Measurements from ENCODE around the gene PAK6. TPM values are rescaled to one million over a fixed set of nuclear protein-coding genes. Genes with fewer than 3 reads are reported as not detected.
A peak's percentile ranks its signal among the peaks of the same experiment; 100 is the strongest.

Gene PAK6
- total RNA-seq, 1 donor from 2014 or later = 0.31 TPM

- H3K4me3 Mint-ChIP-seq (ENCODE audit: unreplicated experiment) = no peak overlapping the region
- H3K9me3 Mint-ChIP-seq (ENCODE audit: unreplicated experiment) = no peaks in the 10 kb centered on the region
- H3K27ac Mint-ChIP-seq (ENCODE audit: unreplicated experiment) = no peak overlapping the region
- peaks cover 32% of the 10 kb centered on the region for H3K27me3 Mint-ChIP-seq (ENCODE audit: unreplicated experiment)
- TF ChIP-seq, protein P1, sequence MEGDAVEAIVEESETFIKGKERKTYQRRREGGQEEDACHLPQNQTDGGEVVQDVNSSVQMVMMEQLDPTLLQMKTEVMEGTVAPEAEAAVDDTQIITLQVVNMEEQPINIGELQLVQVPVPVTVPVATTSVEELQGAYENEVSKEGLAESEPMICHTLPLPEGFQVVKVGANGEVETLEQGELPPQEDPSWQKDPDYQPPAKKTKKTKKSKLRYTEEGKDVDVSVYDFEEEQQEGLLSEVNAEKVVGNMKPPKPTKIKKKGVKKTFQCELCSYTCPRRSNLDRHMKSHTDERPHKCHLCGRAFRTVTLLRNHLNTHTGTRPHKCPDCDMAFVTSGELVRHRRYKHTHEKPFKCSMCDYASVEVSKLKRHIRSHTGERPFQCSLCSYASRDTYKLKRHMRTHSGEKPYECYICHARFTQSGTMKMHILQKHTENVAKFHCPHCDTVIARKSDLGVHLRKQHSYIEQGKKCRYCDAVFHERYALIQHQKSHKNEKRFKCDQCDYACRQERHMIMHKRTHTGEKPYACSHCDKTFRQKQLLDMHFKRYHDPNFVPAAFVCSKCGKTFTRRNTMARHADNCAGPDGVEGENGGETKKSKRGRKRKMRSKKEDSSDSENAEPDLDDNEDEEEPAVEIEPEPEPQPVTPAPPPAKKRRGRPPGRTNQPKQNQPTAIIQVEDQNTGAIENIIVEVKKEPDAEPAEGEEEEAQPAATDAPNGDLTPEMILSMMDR (IDR thresholded peaks at IDR 0.05; ENCODE audit: unreplicated experiment) = no peak
- peaks cover 5% of the 10 kb centered on the region for H3K36me3 Mint-ChIP-seq (ENCODE audit: low read depth, unreplicated experiment)
- H3K4me1 Mint-ChIP-seq (ENCODE audit: unreplicated experiment) = peaks cover 38% of the 10 kb centered on the region
- no peak for DNase-seq (ENCODE audit: low spot score)
Observed at GRCh38 chr15:40281057-40281800, 42.4 kb downstream of the PAK6 start.

DNA sequence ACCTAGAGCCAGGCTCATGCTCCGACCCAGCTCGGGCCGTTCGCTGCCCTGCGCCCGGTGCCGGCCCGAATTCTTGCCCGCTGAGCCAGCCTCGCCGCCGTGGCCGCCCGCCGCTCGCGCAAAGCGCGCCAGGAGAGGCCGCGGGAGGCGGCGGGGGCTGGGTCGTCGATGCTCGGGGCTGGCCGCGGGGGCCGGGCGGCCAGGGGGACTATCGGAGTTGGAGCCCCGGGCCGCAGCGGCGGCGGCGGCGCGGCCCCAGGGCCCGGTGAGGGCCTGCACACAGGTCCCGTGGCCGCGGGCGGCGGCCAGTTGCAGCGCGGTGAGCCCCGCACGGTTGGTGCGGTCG, 42.9 kb downstream of the PAK6 start:
- DNase-seq (ENCODE audit: low spot score) = no peak
- Mint-ChIP-seq H3K9me3 (ENCODE audit: unreplicated experiment) (no peaks in the 10 kb centered on the region), H3K4me3 (ENCODE audit: unreplicated experiment) (no peak overlapping the region), H3K27me3 (ENCODE audit: unreplicated experiment) (peaks cover 33% of the 10 kb centered on the region), H3K36me3 (ENCODE audit: low read depth, unreplicated experiment) (peaks cover 5% of the 10 kb centered on the region), H3K27ac (ENCODE audit: unreplicated experiment) (no peak overlapping the region), H3K4me1 (ENCODE audit: unreplicated experiment) (peaks cover 33% of the 10 kb centered on the region)
- TF ChIP-seq, protein P1 (IDR thresholded peaks at IDR 0.05; ENCODE audit: unreplicated experiment) = no peak

DNA sequence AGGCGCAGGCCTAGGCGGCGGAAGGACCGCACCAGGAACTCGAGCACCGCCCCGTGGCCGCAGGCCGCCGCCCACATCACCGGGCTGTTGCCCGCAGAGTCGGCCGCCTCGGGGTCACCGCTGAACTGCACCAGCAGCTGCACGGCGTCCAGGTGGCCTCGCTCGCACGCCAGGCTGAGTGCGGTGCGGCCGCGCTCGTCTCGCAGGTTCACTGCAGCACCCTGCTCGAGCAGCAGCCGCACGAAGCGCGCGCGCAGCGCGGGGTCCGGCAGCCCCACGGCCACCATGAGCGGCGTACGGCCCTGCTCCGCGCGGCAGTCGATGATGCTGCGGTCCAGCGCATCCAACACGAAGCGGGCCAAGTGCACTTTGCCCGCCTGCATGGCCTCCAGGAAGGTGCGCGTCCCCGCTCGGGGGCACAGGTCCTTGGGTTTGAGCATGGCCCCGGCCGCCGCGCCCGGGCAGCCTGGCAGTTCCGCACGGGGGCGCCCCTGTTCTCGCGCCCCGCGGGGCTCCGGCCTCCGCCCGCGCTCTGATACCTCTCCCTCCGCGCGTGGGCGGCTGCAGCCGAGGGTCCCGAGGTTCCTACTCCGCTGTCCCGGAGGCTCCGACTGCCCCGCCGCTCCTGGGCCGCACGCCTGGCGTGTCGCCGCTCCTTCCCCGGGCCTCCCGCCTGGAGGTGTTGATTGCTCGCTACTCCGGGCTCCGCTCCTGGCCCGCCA, 43.4 kb downstream of the PAK6 start:
- Mint-ChIP-seq H3K9me3 (ENCODE audit: unreplicated experiment) (no peaks in the 10 kb centered on the region), H3K27me3 (ENCODE audit: unreplicated experiment) (peaks cover 33% of the 10 kb centered on the region), H3K4me3 (ENCODE audit: unreplicated experiment) (no peak overlapping the region), H3K4me1 (ENCODE audit: unreplicated experiment) (peaks cover 28% of the 10 kb centered on the region), H3K27ac (ENCODE audit: unreplicated experiment) (no peak overlapping the region), H3K36me3 (ENCODE audit: low read depth, unreplicated experiment) (peaks cover 6% of the 10 kb centered on the region)
- DNase-seq (ENCODE audit: low spot score) = peak; percentile 51
- TF ChIP-seq, protein P1 (IDR thresholded peaks at IDR 0.05; ENCODE audit: unreplicated experiment) = no peak

GRCh38 chr15:40282869-40283614, 44.2 kb downstream of the PAK6 start, which contains the start of gene ANKRD63:
Gene ANKRD63, minus strand, starts transcription at chr15:40283064. Its CDS starts 478 bp downstream, at chr15:40282586.
- Mint-ChIP-seq H3K9me3 (ENCODE audit: unreplicated experiment) (no peaks in the 10 kb centered on the region), H3K4me3 (ENCODE audit: unreplicated experiment) (no peak within 1 kb of the TSS), H3K27ac (ENCODE audit: unreplicated experiment) (no peak within 1 kb of the TSS), H3K4me1 (ENCODE audit: unreplicated experiment) (peaks cover 20% of the 10 kb centered on the region), H3K27me3 (ENCODE audit: unreplicated experiment) (peaks cover 33% of the 10 kb centered on the region), H3K36me3 (ENCODE audit: low read depth, unreplicated experiment) (peaks cover 7% of the 10 kb centered on the region)
- DNase-seq (ENCODE audit: low spot score) = no peak
- TF ChIP-seq, protein P1 (IDR thresholded peaks at IDR 0.05; ENCODE audit: unreplicated experiment) = no peak

All from endothelial cell (in vitro differentiated cells).